HG02852 (cell line): ENCODE results near the gene PCDHB16.
"Not testable (repeated sequence)": the region's sequence is repeated elsewhere in the genome, so short reads cannot be mapped to it uniquely, and the experiment has no call there.

ENCODE experiments used
- ATAC-seq: cut with Tn5 transposase; IDR thresholded peaks from one replicate; pipeline ENCODE4 v1.9.1; 2021; ENCODE audit warnings: mild to moderate bottlenecking, moderate library complexity; ENCODE audit not compliant: unreplicated experiment

PCDHB16 gene

DNA sequence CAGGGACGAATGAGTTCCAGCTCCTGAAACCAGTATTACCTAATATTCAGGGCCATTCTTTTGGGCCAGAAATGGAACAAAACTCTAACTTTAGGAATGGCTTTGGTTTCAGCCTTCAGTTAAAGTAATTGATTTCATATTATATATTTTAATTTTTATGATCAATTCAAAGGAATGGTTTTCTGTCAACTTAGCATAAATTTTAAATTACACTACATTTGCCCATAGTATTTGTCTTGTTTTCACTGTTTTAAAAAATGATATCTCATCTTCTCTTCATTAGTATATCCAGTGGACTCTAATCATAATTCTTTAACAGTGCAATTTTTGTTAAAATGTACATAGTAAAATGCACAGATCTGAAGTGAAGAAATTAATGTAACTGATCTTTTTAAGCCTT, 1.9 kb upstream of the PCDHB16 start:
- no peak for ATAC-seq

DNA sequence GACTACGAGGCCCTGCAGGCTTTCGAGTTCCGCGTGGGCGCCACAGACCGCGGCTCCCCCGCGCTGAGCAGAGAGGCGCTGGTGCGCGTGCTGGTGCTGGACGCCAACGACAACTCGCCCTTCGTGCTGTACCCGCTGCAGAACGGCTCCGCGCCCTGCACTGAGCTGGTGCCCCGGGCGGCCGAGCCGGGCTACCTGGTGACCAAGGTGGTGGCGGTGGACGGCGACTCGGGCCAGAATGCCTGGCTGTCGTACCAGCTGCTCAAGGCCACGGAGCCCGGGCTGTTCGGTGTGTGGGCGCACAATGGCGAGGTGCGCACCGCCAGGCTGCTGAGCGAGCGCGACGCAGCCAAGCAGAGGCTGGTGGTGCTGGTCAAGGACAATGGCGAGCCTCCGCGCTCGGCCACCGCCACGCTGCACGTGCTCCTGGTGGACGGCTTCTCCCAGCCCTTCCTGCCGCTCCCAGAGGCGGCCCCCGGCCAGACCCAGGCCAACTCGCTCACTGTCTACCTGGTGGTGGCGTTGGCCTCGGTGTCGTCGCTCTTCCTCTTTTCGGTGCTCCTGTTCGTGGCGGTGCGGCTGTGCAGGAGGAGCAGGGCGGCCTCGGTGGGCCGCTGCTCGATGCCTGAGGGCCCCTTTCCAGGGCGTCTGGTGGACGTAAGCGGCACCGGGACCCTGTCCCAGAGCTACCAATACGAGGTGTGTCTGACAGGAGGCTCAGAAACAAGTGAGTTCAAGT, 2.1 kb downstream of the PCDHB16 start:
- not testable (repeated sequence) for ATAC-seq

DNA sequence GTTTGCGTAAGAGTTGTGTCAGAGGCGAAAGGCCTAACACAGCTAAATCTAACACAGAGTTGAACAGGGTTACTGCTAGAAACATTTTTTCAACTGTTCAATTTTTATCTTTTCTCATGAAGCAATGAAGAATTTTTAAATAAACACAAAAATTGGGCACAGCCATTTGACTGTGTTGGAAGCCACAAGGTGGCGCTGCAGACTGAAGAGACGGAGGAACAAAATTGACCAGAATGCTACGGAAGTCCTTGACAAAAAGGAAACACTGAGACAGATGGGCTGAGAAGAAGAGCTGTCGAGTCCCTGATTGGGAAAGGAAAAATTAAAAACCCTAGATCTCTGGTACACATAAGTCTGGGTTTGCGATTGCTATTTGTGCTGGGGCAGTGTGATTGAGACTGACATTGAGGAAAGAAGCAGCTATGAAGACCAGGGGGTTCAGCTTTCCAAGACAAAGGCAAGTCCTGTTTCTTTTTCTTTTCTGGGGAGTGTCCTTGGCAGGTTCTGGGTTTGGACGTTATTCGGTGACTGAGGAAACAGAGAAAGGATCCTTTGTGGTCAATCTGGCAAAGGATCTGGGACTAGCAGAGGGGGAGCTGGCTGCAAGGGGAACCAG, 4.8 kb downstream of the PCDHB16 start, which contains the start of gene PCDHB9:
TSS of gene PCDHB9 (plus strand) at position 265 of the 616 bp plus-strand sequence. CDS start at position 423, 158 bp downstream.
- ATAC-seq = no peak

DNA sequence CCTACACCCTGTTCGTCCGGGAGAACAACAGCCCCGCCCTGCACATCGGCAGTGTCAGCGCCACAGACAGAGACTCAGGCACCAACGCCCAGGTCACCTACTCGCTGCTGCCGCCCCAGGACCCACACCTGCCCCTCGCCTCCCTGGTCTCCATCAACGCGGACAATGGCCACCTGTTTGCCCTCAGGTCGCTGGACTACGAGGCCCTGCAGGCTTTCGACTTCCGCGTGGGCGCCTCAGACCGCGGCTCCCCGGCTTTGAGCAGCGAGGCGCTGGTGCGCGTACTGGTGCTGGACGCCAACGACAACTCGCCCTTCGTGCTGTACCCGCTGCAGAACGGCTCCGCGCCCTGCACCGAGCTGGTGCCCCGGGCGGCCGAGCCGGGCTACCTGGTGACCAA, 6.5 kb downstream of the PCDHB16 start:
- not testable (repeated sequence) for ATAC-seq

DNA sequence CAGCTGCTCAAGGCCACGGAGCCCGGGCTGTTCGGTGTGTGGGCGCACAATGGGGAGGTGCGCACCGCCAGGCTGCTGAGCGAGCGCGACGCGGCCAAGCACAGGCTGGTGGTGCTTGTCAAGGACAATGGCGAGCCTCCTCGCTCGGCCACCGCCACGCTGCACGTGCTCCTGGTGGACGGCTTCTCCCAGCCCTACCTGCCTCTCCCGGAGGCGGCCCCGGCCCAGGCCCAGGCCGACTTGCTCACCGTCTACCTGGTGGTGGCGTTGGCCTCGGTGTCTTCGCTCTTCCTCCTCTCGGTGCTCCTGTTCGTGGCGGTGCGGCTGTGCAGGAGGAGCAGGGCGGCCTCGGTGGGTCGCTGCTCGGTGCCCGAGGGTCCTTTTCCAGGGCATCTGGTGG, 6.9 kb downstream of the PCDHB16 start:
- ATAC-seq = not testable (repeated sequence)

DNA sequence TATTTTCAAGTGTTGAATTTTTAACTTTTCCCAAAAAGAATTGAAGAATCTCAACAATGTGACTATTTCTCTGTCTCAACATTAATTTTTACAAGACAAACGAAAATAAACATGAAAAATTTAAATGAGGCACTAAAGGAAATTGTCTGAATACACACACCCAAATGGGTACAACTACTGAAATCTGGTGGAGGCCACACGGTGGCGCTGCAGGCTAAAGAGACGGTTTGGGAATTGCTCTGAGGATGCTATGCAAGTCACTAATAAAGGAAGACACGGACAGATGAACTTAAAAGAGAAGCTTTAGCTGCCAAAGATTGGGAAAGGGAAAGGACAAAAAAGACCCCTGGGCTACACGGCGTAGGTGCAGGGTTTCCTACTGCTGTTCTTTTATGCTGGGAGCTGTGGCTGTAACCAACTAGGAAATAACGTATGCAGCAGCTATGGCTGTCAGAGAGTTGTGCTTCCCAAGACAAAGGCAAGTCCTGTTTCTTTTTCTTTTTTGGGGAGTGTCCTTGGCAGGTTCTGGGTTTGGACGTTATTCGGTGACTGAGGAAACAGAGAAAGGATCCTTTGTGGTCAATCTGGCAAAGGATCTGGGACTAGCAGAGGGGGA, 10.0 kb downstream of the PCDHB16 start, which contains the start of gene PCDHB10:
TSS of gene PCDHB10 (plus strand) at position 244 of the 616 bp plus-strand sequence. CDS start at position 444, 200 bp downstream.
- ATAC-seq = no peak

DNA sequence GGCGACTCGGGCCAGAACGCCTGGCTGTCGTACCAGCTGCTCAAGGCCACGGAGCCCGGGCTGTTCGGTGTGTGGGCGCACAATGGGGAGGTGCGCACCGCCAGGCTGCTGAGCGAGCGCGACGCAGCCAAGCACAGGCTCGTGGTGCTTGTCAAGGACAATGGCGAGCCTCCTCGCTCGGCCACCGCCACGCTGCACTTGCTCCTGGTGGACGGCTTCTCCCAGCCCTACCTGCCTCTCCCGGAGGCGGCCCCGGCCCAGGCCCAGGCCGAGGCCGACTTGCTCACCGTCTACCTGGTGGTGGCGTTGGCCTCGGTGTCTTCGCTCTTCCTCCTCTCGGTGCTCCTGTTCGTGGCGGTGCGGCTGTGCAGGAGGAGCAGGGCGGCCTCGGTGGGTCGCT, 12.1 kb downstream of the PCDHB16 start:
- not testable (repeated sequence) for ATAC-seq

DNA sequence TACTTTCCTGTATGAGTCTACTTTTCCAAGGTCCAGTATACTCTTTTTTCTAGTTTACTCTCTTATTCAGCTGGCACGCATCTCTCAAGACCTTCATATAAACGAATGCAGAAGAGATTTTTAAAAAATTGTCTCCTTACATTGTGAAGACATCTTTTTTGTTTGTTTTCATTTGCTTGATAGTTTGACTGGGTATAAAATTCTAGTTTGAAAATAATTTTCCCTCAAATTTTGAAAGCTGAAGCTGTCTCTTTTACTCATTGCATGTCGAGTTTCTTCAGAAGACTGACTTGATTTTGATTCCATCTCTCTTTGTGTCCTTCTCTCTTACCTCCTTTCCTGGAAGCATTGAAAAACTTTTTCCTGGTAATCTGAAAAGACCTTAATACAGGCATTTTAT, 14.2 kb downstream of the PCDHB16 start:
- no peak for ATAC-seq

DNA sequence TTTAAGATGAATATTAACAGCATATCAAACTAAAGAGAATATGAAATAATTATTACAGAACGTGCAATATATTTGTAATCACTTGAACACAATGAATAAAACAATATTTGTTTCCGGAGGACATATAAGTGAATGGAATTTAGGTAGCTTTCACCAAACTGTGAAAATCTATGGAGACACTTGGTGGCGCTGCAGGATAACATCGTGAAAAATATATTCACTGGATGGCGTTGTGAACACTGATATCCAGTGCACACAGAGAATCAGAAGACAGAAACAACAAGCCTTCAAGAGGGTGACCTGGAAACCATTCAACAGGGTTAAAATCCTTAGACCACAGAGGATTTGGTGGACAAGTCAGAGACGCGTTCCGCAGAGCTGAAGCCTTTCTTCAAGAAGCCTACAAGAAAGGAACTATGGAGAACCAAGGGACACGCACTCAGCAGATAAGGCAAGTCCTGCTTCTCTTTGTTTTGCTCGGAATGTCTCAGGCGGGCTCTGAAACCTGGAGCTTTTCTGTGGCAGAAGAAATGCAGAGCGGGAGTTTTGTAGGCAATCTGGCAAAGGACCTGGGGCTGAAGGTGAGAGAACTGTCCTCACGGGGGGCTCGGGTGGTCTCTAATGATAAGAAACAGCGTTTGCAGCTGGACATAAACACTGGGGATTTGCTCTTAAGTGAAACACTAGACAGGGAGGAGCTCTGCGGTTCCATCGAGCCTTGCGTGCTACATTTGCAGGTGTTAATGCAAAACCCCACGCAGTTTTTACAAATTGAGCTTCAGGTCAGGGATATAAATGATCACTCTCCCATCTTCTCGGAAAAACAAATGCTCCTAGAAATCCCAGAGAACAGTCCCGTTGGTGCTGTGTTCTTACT, 17.4 kb downstream of the PCDHB16 start, which contains the start of gene PCDHB11:
TSS of gene PCDHB11 (plus strand) at position 269 of the 877 bp plus-strand sequence. CDS start at position 417, 148 bp downstream.
- ATAC-seq = no peak

DNA sequence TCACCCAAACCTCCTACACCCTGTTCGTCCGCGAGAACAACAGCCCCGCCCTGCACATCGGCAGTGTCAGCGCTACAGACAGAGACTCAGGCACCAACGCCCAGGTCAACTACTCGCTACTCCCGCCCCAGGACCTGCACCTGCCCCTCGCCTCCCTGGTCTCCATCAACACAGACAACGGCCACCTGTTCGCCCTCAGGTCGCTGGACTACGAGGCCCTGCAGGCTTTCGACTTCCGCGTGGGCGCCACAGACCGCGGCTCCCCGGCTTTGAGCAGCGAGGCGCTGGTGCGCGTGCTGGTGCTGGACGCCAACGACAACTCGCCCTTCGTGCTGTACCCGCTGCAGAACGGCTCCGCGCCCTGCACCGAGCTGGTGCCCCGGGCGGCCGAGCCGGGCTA, 18.9 kb downstream of the PCDHB16 start:
- ATAC-seq = not testable (repeated sequence)

DNA sequence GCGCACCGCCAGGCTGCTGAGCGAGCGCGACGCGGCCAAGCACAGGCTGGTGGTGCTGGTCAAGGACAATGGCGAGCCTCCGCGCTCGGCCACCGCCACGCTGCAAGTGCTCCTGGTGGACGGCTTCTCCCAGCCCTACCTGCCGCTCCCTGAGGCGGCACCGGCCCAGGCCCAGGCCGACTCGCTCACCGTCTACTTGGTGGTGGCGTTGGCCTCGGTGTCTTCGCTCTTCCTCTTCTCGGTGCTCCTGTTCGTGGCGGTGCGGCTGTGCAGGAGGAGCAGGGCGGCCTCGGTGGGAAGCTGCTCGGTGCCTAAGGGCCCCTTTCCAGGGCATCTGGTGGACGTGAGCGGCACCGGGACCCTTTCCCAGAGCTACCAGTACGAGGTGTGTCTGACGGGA, 19.5 kb downstream of the PCDHB16 start:
- ATAC-seq = not testable (repeated sequence)

DNA sequence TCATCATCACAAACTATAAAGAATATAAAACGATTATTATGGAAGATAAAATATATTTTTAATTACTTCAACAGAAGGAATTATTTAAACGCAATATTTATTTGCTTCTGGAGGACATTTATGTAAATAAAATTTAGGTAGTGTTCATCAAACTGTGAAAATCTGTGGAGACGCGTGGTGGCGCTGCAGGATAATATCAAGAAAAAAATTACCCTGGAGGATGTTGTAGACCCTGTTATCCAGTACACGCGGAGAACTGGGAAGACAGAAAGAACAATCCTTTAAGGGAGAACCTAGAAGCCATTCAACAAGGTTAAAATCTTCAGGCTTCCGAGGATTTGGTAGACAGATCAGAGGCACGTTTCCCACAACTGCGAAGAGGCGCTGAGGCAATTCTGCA, 26.3 kb downstream of the PCDHB16 start, which contains the start of gene PCDHB12:
TSS of gene PCDHB12 (plus strand) at position 242 of the 400 bp plus-strand sequence. CDS start 189 bp downstream, outside the sequence.
- no peak for ATAC-seq

DNA sequence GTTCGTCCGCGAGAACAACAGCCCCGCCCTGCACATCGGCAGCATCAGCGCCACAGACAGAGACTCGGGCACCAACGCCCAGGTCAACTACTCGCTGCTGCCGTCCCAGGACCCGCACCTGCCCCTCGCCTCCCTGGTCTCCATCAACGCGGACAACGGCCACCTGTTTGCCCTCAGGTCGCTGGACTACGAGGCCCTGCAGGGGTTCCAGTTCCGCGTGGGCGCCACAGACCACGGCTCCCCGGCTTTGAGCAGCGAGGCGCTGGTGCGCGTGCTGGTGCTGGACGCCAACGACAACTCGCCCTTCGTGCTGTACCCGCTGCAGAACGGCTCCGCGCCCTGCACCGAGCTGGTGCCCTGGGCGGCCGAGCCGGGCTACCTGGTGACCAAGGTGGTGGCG, 28.1 kb downstream of the PCDHB16 start:
- ATAC-seq = not testable (repeated sequence)

DNA sequence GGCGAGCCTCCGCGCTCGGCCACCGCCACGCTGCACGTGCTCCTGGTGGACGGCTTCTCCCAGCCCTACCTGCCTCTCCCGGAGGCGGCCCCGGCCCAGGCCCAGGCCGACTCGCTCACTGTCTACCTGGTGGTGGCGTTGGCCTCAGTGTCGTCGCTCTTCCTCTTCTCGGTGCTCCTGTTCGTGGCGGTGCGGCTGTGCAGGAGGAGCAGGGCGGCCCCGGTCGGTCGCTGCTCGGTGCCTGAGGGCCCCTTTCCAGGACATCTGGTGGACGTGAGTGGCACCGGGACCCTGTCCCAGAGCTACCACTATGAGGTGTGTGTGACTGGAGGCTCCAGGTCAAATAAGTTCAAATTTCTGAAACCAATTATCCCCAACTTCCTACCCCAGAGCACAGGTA, 28.7 kb downstream of the PCDHB16 start:
- not testable (repeated sequence) for ATAC-seq

DNA sequence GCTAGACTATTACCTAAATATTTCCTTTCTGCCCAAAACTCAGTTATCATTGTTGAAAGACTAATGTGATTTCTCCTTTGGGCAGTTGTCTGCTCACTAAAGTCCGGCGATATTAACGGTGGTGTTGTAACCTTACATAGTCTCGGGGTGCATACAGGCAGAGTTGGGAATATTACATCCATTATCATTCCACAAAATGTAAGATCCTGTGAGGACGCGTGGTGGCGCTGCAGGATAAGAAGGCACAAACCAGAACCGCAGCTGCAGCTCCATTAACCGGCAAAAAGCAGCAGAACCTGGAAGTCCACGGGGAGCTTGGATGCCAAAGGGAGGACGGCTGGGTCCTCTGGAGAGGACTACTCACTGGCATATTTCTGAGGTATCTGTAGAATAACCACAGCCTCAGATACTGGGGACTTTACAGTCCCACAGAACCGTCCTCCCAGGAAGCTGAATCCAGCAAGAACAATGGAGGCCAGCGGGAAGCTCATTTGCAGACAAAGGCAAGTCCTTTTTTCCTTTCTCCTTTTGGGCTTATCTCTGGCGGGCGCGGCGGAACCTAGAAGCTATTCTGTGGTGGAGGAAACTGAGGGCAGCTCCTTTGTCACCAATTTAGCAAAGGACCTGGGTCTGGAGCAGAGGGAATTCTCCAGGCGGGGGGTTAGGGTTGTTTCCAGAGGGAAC, 31.6 kb downstream of the PCDHB16 start, which contains the start of gene PCDHB13:
TSS of gene PCDHB13 (plus strand) at position 264 of the 684 bp plus-strand sequence. CDS start at position 469, 205 bp downstream.
- not testable (repeated sequence) for ATAC-seq

DNA sequence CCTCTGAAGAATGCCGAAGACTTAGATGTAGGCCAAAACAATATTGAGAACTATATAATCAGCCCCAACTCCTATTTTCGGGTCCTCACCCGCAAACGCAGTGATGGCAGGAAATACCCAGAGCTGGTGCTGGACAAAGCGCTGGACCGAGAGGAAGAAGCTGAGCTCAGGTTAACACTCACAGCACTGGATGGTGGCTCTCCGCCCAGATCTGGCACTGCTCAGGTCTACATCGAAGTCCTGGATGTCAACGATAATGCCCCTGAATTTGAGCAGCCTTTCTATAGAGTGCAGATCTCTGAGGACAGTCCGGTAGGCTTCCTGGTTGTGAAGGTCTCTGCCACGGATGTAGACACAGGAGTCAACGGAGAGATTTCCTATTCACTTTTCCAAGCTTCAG, 32.4 kb downstream of the PCDHB16 start:
- not testable (repeated sequence) for ATAC-seq

DNA sequence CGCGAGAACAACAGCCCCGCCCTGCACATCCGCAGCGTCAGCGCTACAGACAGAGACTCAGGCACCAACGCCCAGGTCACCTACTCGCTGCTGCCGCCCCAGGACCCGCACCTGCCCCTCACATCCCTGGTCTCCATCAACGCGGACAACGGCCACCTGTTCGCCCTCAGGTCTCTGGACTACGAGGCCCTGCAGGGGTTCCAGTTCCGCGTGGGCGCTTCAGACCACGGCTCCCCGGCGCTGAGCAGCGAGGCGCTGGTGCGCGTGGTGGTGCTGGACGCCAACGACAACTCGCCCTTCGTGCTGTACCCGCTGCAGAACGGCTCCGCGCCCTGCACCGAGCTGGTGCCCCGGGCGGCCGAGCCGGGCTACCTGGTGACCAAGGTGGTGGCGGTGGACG, 33.3 kb downstream of the PCDHB16 start:
- not testable (repeated sequence) for ATAC-seq

DNA sequence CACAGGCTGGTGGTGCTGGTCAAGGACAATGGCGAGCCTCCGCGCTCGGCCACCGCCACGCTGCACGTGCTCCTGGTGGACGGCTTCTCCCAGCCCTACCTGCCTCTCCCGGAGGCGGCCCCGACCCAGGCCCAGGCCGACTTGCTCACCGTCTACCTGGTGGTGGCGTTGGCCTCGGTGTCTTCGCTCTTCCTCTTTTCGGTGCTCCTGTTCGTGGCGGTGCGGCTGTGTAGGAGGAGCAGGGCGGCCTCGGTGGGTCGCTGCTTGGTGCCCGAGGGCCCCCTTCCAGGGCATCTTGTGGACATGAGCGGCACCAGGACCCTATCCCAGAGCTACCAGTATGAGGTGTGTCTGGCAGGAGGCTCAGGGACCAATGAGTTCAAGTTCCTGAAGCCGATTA, 33.8 kb downstream of the PCDHB16 start:
- ATAC-seq = not testable (repeated sequence)

DNA sequence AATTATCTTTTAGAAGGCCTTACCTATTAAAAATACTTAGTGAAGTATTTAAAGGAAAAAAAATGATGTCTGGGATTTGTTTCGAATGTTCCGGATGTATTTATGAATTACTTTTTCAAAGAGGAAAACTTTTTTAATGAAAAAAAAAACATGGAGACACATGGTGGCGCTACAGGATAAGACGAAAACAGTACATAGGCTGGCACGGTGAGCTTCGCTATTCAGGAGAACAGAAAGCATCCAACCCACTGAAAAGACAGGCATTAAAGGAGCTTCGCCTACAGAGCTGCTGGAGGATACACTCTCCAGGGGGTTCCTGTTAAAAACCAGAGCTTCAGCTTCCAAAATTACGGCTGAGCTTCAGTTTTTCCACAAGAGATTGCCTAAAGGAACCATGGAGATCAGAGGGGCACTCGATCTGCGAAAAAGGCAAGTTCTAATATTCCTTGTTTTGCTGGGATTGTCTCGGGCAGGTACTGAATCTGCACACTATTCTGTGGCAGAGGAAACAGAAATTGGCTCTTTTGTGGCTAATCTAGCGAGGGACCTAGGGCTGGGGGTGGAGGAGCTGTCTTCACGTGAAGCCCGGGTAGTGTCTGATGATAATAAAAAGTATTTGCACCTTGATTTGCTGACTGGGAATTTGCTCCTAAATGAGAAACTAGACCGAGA, 41.1 kb downstream of the PCDHB16 start, which contains the start of gene PCDHB14:
TSS of gene PCDHB14 (plus strand) at position 232 of the 672 bp plus-strand sequence. CDS start at position 395, 163 bp downstream.
- no peak for ATAC-seq
